Dermis microvascular lymphatic vessel endothelial cell (primary cell): ENCODE results near the gene MSTN. TPM values are rescaled to one million over a fixed set of nuclear protein-coding genes. Genes with fewer than 3 reads are reported as not detected.

Experiments
- DNase-seq, 2 donors: peaks; one replicate each; pipeline versions ENCODE4 v3.0.0 to v3.0.0-alpha.2; 2010; ENCODE audit warnings: low read depth in 2 of 2
- total RNA-seq: library from RNA; depleted of rRNA; stranded (reverse); fragments of >200 nt; gene quantifications from 2 replicates; pipeline ENCODE4 v1.2.1, GENCODE V29; 2014

The MSTN gene
- under 0.01 and 0.13 TPM in 2 replicates for total RNA-seq

- DNase-seq, result no peak
Observed at GRCh38 chr2:190062601-190063000, at the start of gene MSTN. MSTN (minus strand) TSS chr2:190062729; CDS start chr2:190062596, 133 bp downstream.

GRCh38 chr2:190111166-190111565 is 48.6 kb upstream of the MSTN start:
- no peak for DNase-seq

GRCh38 chr2:190110699-190111098 is 48.2 kb upstream of the MSTN start:
- no peak for DNase-seq

- peak in 1 of 2 donors; percentile 4 for DNase-seq
Observed at GRCh38 chr2:190110131-190110530, 47.6 kb upstream of the MSTN start.

GRCh38 chr2:190107409-190107808 is 44.9 kb upstream of the MSTN start:
- no peak for DNase-seq

- no peak for DNase-seq
Observed at GRCh38 chr2:190106783-190107182, 44.3 kb upstream of the MSTN start.

GRCh38 chr2:190105554-190105953 is 43.0 kb upstream of the MSTN start:
- DNase-seq, result no peak

- no peak for DNase-seq
Observed at GRCh38 chr2:190103144-190103543, 40.6 kb upstream of the MSTN start.

GRCh38 chr2:190099890-190100697 is 37.6 kb upstream of the MSTN start:
- no peak for DNase-seq

- DNase-seq, result no peak
Observed at GRCh38 chr2:190098851-190099250, 36.3 kb upstream of the MSTN start.

GRCh38 chr2:190097115-190097514 is 34.6 kb upstream of the MSTN start:
- DNase-seq, result no peak

GRCh38 chr2:190094316-190094871 is 31.9 kb upstream of the MSTN start:
- DNase-seq, result peak in 1 of 2 donors; percentile 4

- DNase-seq, result no peak
Observed at GRCh38 chr2:190093793-190094192, 31.3 kb upstream of the MSTN start.

- no peak for DNase-seq
Observed at GRCh38 chr2:190090148-190090547, 27.6 kb upstream of the MSTN start.

GRCh38 chr2:190088917-190089316 is 26.4 kb upstream of the MSTN start:
- DNase-seq, result peak; percentile 74

GRCh38 chr2:190084704-190085103 is 22.2 kb upstream of the MSTN start:
- DNase-seq, result no peak

GRCh38 chr2:190082118-190082517 is 19.6 kb upstream of the MSTN start:
- DNase-seq, result no peak

GRCh38 chr2:190080527-190081049 is 18.1 kb upstream of the MSTN start:
- no peak for DNase-seq

GRCh38 chr2:190079160-190079559 is 16.6 kb upstream of the MSTN start:
- no peak for DNase-seq

- no peak for DNase-seq
Observed at GRCh38 chr2:190075623-190076022, 13.1 kb upstream of the MSTN start.

GRCh38 chr2:190069936-190070696 is 7.6 kb upstream of the MSTN start:
- peak; percentile 56 to 79 for DNase-seq

- no peak for DNase-seq
Observed at GRCh38 chr2:190068764-190069163, 6.2 kb upstream of the MSTN start.
